OCI-LY1 (cell line): ENCODE measurements around the gene SUPT4H1.

ENCODE experiments used
- H2AFZ ChIP-seq: fragments of 200-600 bp; sonication (generic), shearing (Covaris generic); 2 replicates; pipeline ENCODE4 v1.6.0; 2014; ENCODE audit warnings: antibody characterized with exemption, mild to moderate bottlenecking, low read length
- H3F3A ChIP-seq: fragments of 200-600 bp; sonication (generic), shearing (Covaris generic); 2 replicates; pipeline ENCODE4 v1.6.0; 2014; ENCODE audit warnings: mild to moderate bottlenecking, antibody characterized with exemption, low read length, moderate library complexity; ENCODE audit not compliant: insufficient read depth
- H3K27ac ChIP-seq: fragments of 200-600 bp; sonication (generic); 2 replicates; pipeline ENCODE4 v1.5.1; 2014; ENCODE audit warnings: low read length, mixed run types, mild to moderate bottlenecking, low read depth; ENCODE audit not compliant: poor library complexity, severe bottlenecking
- H3K27me3 ChIP-seq: fragments of 200-600 bp; sonication (generic); 2 replicates; pipeline ENCODE4 v1.6.0; 2014; ENCODE audit warnings: antibody characterized with exemption, mild to moderate bottlenecking, low read length, moderate library complexity; ENCODE audit not compliant: insufficient read depth
- H3K36me3 ChIP-seq: fragments of 200-600 bp; sonication (generic); 2 replicates; pipeline ENCODE4 v1.6.1; 2014; ENCODE audit warnings: mild to moderate bottlenecking, antibody characterized with exemption, low read length, moderate library complexity, mixed read lengths; ENCODE audit not compliant: insufficient read depth
- H3K4me1 ChIP-seq: fragments of 200-600 bp; sonication (generic); 2 replicates; pipeline ENCODE4 v1.5.1; 2014; ENCODE audit warnings: mild to moderate bottlenecking, low read length, moderate library complexity; ENCODE audit not compliant: insufficient read depth, severe bottlenecking
- H3K4me2 ChIP-seq: fragments of 200-600 bp; sonication (generic), shearing (Covaris generic); 2 replicates; pipeline ENCODE4 v1.6.1; 2014; ENCODE audit warnings: low read length
- H3K4me3 ChIP-seq: fragments of 200-600 bp; sonication (generic); 2 replicates; pipeline ENCODE4 v1.5.1; 2014; ENCODE audit warnings: low read length, low read depth, mild to moderate bottlenecking, mixed read lengths; ENCODE audit not compliant: poor library complexity, severe bottlenecking
- H3K79me2 ChIP-seq: fragments of 200-600 bp; shearing (Covaris generic); 2 replicates; pipeline ENCODE4 v1.6.1; 2016; ENCODE audit warnings: mixed run types, low read length, mixed read lengths; ENCODE audit not compliant: insufficient read depth
- H3K9ac ChIP-seq: fragments of 200-600 bp; sonication (generic), shearing (Covaris generic); 2 replicates; pipeline ENCODE4 v1.6.1; 2014; ENCODE audit warnings: mild to moderate bottlenecking, low read length, mixed read lengths
- H3K9me2 ChIP-seq: fragments of 200-600 bp; sonication (generic), shearing (Covaris generic); 2 replicates; pipeline ENCODE4 v1.6.1; 2014; ENCODE audit warnings: low read depth, mild to moderate bottlenecking, low read length, mixed read lengths
- H3K9me3 ChIP-seq: fragments of 200-600 bp; shearing (Covaris generic); 2 replicates; pipeline ENCODE4 v1.6.1; 2014; ENCODE audit warnings: low read length, mixed read lengths
- H4K20me1 ChIP-seq: fragments of 200-600 bp; sonication (generic), shearing (Covaris generic); 2 replicates; pipeline ENCODE4 v1.6.0; 2016; ENCODE audit warnings: mild to moderate bottlenecking, low read length; ENCODE audit not compliant: insufficient read depth
- EZH2 ChIP-seq: fragments of 200-600 bp; sonication (generic), shearing (Covaris generic); IDR thresholded peaks from 2 replicates; pipeline ENCODE4 v1.8.0; 2017; ENCODE audit warnings: borderline replicate concordance, mixed run types, mild to moderate bottlenecking, antibody characterized with exemption, low read length, moderate library complexity, mixed read lengths
- TF ChIP-seq, protein P1 (sequence below): fragments of 200-600 bp; sonication (generic), shearing (Covaris generic); IDR thresholded peaks from 2 replicates; pipeline ENCODE4 v1.5.1; 2017; ENCODE audit warnings: mild to moderate bottlenecking, antibody characterized with exemption, low read length, moderate library complexity, mixed read lengths

The SUPT4H1 gene

DNA sequence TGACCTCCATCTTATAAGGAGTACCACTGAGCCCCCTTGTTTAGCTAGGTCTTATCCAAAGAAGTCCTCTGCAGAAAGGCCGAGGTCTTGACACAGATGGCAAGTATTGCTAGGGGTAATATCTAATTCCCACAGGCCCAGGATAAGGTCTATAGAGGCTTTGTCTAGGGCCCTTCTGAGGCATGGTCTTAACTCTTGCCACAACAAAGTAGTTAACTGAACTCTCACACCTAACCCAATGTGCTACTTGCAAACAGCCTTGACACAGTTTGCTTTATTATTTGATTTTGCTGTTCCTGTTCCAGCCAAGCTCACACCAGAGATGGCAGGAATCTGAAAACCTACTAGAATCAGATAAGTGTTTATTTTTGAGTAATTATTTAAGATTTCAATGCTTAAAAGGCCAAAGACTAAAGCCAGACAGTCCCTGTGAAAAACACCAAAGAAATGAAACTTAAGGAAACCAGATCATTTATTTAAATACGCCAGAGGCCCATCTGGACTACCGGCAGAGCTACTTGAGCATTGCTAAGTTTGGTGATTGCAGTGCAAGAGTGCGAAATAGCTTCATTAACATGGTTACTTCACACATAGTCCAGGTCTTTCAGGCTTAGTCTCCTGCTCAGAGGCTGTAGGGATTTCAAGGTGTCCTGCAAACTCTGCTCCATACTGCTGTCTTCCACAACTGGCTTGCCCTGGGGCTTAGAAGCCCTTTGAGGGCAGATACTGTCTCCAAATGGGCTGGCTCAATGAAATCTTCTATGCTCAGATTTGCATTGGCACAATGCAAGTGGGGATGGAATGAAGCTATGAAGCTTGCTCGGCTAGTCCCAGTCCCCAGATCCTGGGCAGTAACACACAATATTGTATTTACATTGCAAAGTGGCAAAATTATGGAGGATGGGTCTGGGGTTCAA, 28.5 kb upstream of the SUPT4H1 start:
- Histone ChIP-seq H2AFZ (no peak overlapping the region), H3K9me2 (no peaks in the 10 kb centered on the region), H3F3A (no peaks in the 10 kb centered on the region), H3K79me2 (no peaks in the 10 kb centered on the region), H4K20me1 (no peaks in the 10 kb centered on the region), H3K9me3 (no peaks in the 10 kb centered on the region), H3K36me3 (no peaks in the 10 kb centered on the region; the same call in 1 of the 2 replicates), H3K4me1 (no peaks in the 10 kb centered on the region), H3K27me3 (peaks cover 2% of the 10 kb centered on the region; the same call in 1 of the 2 replicates), H3K27ac (no peak overlapping the region), H3K4me2 (no peak overlapping the region), H3K4me3 (no peak overlapping the region), H3K9ac (no peak overlapping the region)
- TF ChIP-seq EZH2, result no peak
- TF ChIP-seq, protein P1, sequence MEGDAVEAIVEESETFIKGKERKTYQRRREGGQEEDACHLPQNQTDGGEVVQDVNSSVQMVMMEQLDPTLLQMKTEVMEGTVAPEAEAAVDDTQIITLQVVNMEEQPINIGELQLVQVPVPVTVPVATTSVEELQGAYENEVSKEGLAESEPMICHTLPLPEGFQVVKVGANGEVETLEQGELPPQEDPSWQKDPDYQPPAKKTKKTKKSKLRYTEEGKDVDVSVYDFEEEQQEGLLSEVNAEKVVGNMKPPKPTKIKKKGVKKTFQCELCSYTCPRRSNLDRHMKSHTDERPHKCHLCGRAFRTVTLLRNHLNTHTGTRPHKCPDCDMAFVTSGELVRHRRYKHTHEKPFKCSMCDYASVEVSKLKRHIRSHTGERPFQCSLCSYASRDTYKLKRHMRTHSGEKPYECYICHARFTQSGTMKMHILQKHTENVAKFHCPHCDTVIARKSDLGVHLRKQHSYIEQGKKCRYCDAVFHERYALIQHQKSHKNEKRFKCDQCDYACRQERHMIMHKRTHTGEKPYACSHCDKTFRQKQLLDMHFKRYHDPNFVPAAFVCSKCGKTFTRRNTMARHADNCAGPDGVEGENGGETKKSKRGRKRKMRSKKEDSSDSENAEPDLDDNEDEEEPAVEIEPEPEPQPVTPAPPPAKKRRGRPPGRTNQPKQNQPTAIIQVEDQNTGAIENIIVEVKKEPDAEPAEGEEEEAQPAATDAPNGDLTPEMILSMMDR, result no peak

DNA sequence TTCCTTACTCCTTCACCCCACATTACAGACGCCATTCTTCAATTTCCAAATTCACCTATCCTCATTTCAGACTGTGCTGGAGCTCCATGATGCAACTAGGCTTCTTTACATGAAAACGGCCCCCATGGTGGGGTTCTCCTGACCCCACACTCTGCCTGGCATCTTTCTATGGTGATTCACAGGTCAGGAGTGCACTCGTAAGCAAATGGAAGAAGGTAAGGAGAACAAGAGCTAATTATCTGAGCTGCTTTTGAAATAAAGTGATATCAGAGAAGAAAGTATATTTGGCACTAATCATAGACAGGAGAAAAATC, 27.5 kb upstream of the SUPT4H1 start:
- Histone ChIP-seq H3K27ac (no peak overlapping the region), H3K9ac (no peak overlapping the region), H3F3A (no peaks in the 10 kb centered on the region), H3K9me2 (no peaks in the 10 kb centered on the region), H3K36me3 (no peaks in the 10 kb centered on the region; the same call in 1 of the 2 replicates), H3K79me2 (no peaks in the 10 kb centered on the region), H4K20me1 (no peaks in the 10 kb centered on the region), H3K27me3 (no peaks in the 10 kb centered on the region; the same call in none of the 2 replicates), H2AFZ (no peak overlapping the region), H3K4me1 (no peaks in the 10 kb centered on the region), H3K9me3 (no peaks in the 10 kb centered on the region), H3K4me3 (no peak overlapping the region), H3K4me2 (no peak overlapping the region)
- TF ChIP-seq, protein P1, result no peak
- TF ChIP-seq EZH2, result no peak

- Histone ChIP-seq H3K4me3 (no peak overlapping the region), H4K20me1 (no peaks in the 10 kb centered on the region), H3K79me2 (no peaks in the 10 kb centered on the region), H3K4me2 (no peak overlapping the region), H3K27me3 (no peaks in the 10 kb centered on the region; the same call in none of the 2 replicates), H3K4me1 (no peaks in the 10 kb centered on the region), H3K9me3 (no peaks in the 10 kb centered on the region), H3K9me2 (no peaks in the 10 kb centered on the region), H3K36me3 (no peaks in the 10 kb centered on the region; the same call in 1 of the 2 replicates), H2AFZ (no peak overlapping the region), H3K27ac (no peak overlapping the region), H3F3A (no peaks in the 10 kb centered on the region), H3K9ac (no peak overlapping the region)
- no peak for TF ChIP-seq EZH2
- TF ChIP-seq, protein P1, result no peak
These were observed 26.9 kb upstream of the SUPT4H1 start for GRCh38 chr17:58378733-58379510.
